ENCODE results near the gene APC2. TPM values are rescaled to one million over a fixed set of nuclear protein-coding genes. Genes with fewer than 3 reads are reported as not detected.

APC2 gene
- total and polyA plus RNA-seq, 4 donors: 0.03 to 0.42 (median 0.26) TPM; not detected in 1

DNA sequence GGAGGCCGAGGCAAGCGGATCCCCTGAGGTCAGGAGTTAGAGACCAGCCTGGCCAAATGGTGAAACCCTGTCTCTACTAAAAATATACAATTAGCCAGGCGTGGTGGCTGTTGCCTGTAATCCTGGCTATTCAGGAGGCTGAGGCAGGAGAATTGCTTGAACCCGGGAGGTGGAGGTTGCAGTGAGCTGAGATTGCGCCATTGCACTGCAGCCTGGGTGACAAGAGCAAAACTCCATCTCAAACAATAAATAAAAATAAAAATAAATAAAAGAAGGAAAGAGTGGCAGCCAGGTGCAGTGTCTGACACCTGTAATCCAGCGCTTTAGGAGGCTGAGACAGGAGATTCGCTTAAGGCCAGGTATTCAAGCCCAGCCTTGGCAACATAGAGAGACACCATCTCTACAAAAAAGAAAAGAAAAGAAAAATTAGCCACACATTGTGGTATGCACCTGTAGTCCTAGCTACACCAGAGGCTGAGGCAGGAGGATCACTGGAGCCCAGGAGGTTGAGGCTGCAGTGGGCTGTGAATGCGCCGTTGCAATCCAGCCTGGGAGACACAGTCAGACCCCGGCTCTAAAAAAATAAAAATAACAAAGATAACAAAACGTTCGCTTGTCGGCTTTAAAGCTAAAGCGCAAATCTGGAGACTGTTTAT is 52.6 kb downstream of the APC2 start:
- DNase-seq: no peak
- no peaks in the 10 kb centered on the region for H3K27me3 ChIP-seq (ENCODE audit: control insufficient read depth in 1 of 2, insufficient read depth in 2 of 2, low read length in 1 of 2)
- no peaks in the 10 kb centered on the region for H3K9me3 ChIP-seq (ENCODE audit: control insufficient read depth, low read length)
- H3K27ac ChIP-seq (ENCODE audit: low read depth in 1 of 2, low read length in 2 of 2): no peak overlapping the region
- no peaks in the 10 kb centered on the region for H3K36me3 ChIP-seq (ENCODE audit: control insufficient read depth in 1 of 2, insufficient read depth in 2 of 2, low read length in 1 of 2)
- ATAC-seq (ENCODE audit: low FRiP score): no peak
- intact Hi-C loops (cut with DNase I): loop anchor here in 1 of 2 donors (10.0 kb wide), 1 partner anchor 228 kb away; the partner anchor contains the start of gene FAM174C
- 47 to 48% methylated on average over 14 of the region's 14 CpGs for WGBS, 2 donors
- no peak overlapping the region for H3K4me3 ChIP-seq (ENCODE audit: low read length in 2 of 2)
- no peaks in the 10 kb centered on the region for H3K4me1 ChIP-seq (ENCODE audit: control insufficient read depth in 1 of 2, insufficient read depth in 2 of 2, low read length in 2 of 2)

DNA sequence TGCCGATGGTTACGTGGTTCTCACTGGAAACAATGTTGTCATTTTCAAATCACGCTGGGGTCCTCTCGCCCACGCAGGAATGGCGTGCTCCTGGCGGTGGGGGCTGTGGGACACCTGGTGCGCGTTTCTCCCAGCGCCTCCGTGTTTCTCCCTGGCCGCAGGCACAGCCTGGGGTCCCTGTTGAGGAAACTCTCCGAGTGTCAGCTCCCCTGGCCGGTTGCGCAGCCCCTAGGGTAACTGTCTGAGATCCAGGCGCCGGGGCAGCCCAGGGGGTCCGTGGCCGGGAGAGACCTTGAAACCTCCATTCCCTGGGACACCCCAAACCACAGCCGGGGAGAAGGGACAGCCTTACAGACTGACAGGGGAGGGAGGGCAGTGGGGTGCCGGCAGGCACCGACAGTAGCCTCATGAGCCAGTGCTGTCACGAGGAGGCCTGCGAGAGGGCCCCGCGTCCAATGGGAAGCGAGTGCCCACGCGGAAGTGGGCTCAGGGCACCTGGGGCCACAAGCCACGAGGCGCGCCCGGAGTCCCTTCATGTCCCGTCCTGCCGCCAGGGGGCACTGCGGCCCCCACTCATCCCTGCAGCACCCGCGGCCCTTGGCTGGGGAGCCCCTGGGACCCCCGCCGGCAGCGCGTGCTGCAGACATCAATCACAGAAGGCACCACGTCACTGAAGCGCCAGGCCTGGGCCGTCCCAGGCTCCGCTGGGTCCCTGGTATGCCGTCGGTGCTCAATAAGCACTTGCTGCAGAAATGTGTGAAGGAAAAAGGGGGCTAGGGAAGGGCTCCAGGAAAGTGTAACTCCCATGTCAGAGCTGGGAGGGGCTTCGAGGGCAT is 53.4 kb downstream of the APC2 start:
- 3% methylated on average over 46 to 49 of the region's 49 CpGs for WGBS, 2 donors
- Histone ChIP-seq H3K4me1 (ENCODE audit: control insufficient read depth in 1 of 2, insufficient read depth in 2 of 2, low read length in 2 of 2) (no peaks in the 10 kb centered on the region), H3K9me3 (ENCODE audit: control insufficient read depth, low read length) (no peaks in the 10 kb centered on the region), H3K27ac (ENCODE audit: low read depth in 1 of 2, low read length in 2 of 2) (no peak overlapping the region), H3K36me3 (ENCODE audit: control insufficient read depth in 1 of 2, insufficient read depth in 2 of 2, low read length in 1 of 2) (no peaks in the 10 kb centered on the region), H3K27me3 (ENCODE audit: control insufficient read depth in 1 of 2, insufficient read depth in 2 of 2, low read length in 1 of 2) (no peaks in the 10 kb centered on the region), H3K4me3 (ENCODE audit: low read length in 2 of 2) (no peak overlapping the region)
- intact Hi-C loops (cut with DNase I): loop anchor here in 1 of 2 donors (10.0 kb wide), 1 partner anchor 229 kb away; the partner anchor contains the start of gene FAM174C
- peak in 1 of 2 donors; percentile 87 for DNase-seq
- ATAC-seq (ENCODE audit: low FRiP score): peak; percentile 31

DNA sequence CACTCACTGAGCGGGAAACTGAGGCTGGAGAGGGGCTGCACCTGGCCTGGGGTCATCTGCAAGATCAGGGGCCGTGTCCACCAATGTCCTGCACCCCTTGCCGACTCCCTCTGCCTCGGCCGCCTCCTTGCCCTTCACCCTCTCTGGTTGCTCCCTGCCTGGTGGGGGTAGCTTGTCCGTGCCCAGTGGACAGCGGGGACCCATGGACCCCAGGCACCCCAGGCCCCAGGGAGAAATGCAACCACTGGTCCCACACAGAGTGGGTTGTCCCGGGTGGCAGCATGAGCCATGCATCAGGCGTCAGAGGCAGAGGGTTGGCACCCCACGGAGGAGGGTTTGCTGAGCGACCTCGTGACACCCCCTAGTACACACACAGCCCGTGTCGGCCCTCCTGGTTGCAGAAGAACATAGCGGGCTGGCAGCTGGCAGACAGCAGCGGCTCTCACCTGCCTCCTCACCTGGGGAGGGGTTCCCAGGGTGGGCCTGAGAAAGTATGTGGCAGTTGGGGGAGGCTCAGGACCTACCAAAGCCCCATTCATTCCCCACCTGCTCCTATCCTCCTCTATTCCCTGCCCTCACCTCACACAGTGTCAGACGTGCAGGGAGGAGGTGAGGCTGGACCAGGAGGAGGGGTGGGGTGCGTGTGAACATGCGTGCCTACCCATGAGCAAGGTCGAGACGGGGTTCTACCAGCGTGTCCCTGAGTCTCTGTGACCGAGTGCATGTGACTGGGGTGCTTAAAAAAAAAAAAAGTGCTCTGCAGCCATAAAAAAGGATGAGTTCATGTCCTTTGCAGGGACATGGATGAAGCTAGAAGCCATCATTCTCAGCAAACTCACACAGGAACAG is 54.2 kb downstream of the APC2 start:
- Histone ChIP-seq H3K27me3 (ENCODE audit: control insufficient read depth in 1 of 2, insufficient read depth in 2 of 2, low read length in 1 of 2) (no peaks in the 10 kb centered on the region), H3K9me3 (ENCODE audit: control insufficient read depth, low read length) (no peaks in the 10 kb centered on the region), H3K4me3 (ENCODE audit: low read length in 2 of 2) (no peak overlapping the region), H3K36me3 (ENCODE audit: control insufficient read depth in 1 of 2, insufficient read depth in 2 of 2, low read length in 1 of 2) (no peaks in the 10 kb centered on the region), H3K4me1 (ENCODE audit: control insufficient read depth in 1 of 2, insufficient read depth in 2 of 2, low read length in 2 of 2) (no peaks in the 10 kb centered on the region), H3K27ac (ENCODE audit: low read depth in 1 of 2, low read length in 2 of 2) (no peak overlapping the region)
- WGBS, 2 donors: 44 to 49% methylated on average over 22 to 23 of the region's 23 CpGs
- ATAC-seq (ENCODE audit: low FRiP score) (no peak), DNase-seq (peak in 1 of 2 donors; percentile 76)
- intact Hi-C loops (cut with DNase I): loop anchor here in 1 of 2 donors (10.0 kb wide), 1 partner anchor 229 kb away; the partner anchor contains the start of gene FAM174C

DNA sequence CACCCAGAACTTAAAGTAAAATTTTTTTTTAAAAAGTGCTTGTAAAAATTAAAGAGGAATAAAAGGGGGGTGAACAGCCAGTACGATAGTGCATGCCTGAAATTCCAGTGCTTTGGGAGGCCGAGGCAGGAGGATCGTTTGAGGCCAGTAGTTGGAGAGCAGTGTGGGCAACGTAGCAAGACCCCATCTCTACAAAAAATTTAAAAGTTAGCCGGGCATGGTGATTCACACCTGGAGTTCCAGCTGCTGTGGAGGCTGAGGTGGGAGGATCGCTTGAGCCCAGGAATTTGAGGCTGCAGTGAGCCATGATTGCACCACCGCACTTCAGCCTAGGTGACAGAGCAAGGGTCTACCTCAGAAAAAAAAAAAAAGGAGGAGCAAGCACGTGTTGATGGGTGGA is 55.1 kb downstream of the APC2 start:
- Histone ChIP-seq H3K27ac (ENCODE audit: low read depth in 1 of 2, low read length in 2 of 2) (no peak overlapping the region), H3K9me3 (ENCODE audit: control insufficient read depth, low read length) (no peaks in the 10 kb centered on the region), H3K4me3 (ENCODE audit: low read length in 2 of 2) (no peak overlapping the region), H3K4me1 (ENCODE audit: control insufficient read depth in 1 of 2, insufficient read depth in 2 of 2, low read length in 2 of 2) (no peaks in the 10 kb centered on the region), H3K27me3 (ENCODE audit: control insufficient read depth in 1 of 2, insufficient read depth in 2 of 2, low read length in 1 of 2) (no peaks in the 10 kb centered on the region), H3K36me3 (ENCODE audit: control insufficient read depth in 1 of 2, insufficient read depth in 2 of 2, low read length in 1 of 2) (no peaks in the 10 kb centered on the region)
- WGBS, 2 donors: 71 to 75% methylated on average over 8 of the region's 8 CpGs
- intact Hi-C loops (cut with DNase I): loop anchor here in 1 of 2 donors (10.0 kb wide), 1 partner anchor 230 kb away; the partner anchor contains the start of gene FAM174C
- ATAC-seq (ENCODE audit: low FRiP score): no peak
- DNase-seq: no peak

DNA sequence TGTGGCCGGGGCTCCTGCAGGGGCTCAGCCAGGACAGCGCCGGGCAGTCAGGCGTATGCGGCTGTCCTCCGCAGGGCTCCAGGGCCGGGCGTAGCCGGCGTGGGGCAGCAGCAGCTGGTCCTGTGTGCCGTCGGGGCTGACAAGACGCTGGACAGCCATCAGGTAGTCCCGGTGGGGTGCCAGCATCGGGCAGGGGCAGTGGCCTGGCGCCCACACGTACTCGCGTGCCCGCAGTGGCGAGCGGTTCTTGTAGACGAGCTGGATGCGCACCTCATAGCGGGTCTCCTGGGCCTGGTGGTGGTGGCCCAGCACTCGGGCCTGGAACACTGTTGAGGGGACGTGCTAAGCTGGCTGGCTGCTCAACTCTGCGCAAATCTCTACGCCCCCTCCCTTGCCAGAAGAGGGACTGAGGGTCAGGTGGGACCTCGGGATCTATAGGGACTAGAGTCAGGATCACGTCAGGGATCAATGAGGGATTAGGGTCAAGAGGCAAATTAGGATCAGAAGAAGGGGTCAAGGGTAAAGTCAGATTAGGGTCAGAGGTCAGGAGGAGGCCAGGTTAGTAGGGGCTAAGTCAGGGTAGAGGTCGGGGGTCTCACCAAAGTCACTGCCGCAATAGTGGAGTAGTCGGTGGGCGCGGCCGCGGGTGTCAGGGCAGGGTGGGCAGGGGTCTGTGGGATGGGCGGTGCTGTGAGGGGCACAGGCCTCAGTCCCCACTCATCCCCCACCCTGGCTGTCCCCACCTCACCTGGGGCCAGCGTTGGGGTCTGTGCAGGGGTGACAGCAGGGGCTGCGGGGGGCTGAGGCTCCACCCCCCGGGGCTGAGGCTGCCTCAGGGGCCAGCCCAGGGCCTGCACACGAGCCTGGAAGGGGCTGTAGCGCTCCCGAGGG is 56.3 kb downstream of the APC2 start:
- Histone ChIP-seq H3K4me3 (ENCODE audit: low read length in 2 of 2) (no peak overlapping the region), H3K27ac (ENCODE audit: low read depth in 1 of 2, low read length in 2 of 2) (no peak overlapping the region), H3K9me3 (ENCODE audit: control insufficient read depth, low read length) (no peaks in the 10 kb centered on the region), H3K4me1 (ENCODE audit: control insufficient read depth in 1 of 2, insufficient read depth in 2 of 2, low read length in 2 of 2) (no peaks in the 10 kb centered on the region), H3K36me3 (ENCODE audit: control insufficient read depth in 1 of 2, insufficient read depth in 2 of 2, low read length in 1 of 2) (no peaks in the 10 kb centered on the region), H3K27me3 (ENCODE audit: control insufficient read depth in 1 of 2, insufficient read depth in 2 of 2, low read length in 1 of 2) (no peaks in the 10 kb centered on the region)
- no peak for ATAC-seq (ENCODE audit: low FRiP score)
- intact Hi-C loops (cut with DNase I): loop anchor here in 1 of 2 donors (10.0 kb wide), 1 partner anchor 231 kb away; the partner anchor contains the start of gene FAM174C
- DNase-seq: no peak
- 88 to 89% methylated on average over 44 to 45 of the region's 45 CpGs for WGBS, 2 donors

DNA sequence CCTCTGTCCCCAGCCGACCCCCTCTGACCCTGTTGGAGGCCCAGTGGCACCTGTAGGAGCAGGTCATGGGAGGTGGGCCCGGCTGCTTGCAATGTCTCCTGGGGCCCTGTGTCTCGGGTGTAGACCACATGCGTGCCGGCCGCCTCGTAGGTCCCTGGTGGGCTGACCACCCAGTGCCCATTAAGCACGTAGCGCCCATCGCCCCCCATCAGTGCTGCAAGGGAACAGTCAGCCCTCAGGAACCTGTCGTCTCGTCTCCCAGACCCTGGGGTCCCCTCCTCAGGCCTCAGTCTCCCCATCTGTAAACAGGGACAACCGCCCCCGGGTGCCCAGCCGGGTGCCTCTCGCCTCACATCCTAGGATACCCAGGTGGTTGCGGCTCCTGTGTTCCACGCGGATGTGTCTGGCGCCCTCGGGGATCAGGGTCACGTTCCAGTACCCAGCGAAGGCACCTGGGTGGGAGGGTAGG is 57.3 kb downstream of the APC2 start:
- no peaks in the 10 kb centered on the region for H3K4me1 ChIP-seq (ENCODE audit: control insufficient read depth in 1 of 2, insufficient read depth in 2 of 2, low read length in 2 of 2)
- H3K36me3 ChIP-seq (ENCODE audit: control insufficient read depth in 1 of 2, insufficient read depth in 2 of 2, low read length in 1 of 2): no peaks in the 10 kb centered on the region
- no peak overlapping the region for H3K27ac ChIP-seq (ENCODE audit: low read depth in 1 of 2, low read length in 2 of 2)
- H3K27me3 ChIP-seq (ENCODE audit: control insufficient read depth in 1 of 2, insufficient read depth in 2 of 2, low read length in 1 of 2): no peaks in the 10 kb centered on the region
- H3K4me3 ChIP-seq (ENCODE audit: low read length in 2 of 2): no peak overlapping the region
- intact Hi-C loops (cut with DNase I): loop anchor here in 1 of 2 donors (10.0 kb wide), 1 partner anchor 232 kb away; the partner anchor contains the start of gene FAM174C
- ATAC-seq (ENCODE audit: low FRiP score) (no peak), DNase-seq (no peak)
- H3K9me3 ChIP-seq (ENCODE audit: control insufficient read depth, low read length): no peaks in the 10 kb centered on the region
- WGBS, 2 donors: 66 to 68% methylated on average over 23 of the region's 23 CpGs

DNA sequence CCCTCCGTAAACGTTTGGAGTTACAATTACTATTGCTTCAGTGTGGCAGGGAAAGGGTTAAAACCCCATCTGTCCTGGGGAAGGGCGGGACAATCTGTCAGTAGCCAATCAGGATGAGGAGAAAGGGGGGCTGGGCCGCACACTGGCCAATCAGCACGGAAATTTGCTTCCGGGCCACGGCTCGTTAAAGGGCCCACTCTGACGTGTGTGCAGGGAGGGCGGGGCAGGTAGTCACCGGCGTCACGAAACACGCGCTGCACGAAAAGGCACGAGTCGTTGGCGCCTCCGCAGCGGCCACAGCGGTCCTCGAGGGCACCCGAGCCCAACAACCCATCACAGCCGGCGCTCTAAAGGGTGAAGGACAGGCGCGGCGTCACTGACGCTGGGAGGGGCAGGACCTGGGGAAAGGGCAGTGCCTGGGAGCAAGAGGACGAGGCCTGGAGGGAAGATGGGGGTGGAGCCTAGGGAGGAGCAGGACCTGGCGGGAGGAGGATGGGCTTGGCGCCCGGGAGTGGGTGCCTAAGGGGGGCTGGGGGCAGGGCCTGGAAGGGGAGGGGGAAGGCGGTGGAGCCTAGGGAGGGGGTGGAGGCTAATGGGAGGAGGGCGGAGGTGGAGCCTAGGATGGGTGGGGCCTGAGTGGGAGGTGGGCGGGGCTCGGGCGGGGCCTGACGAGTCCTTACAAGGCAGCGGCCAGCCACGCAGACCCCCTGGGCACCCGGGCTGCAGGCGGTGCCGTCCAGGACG is 58.0 kb downstream of the APC2 start:
- intact Hi-C loops (cut with DNase I): loop anchor here in 1 of 2 donors (10.0 kb wide), 1 partner anchor 233 kb away; the partner anchor contains the start of gene FAM174C
- WGBS, 2 donors: 1 to 3% methylated on average over 42 to 46 of the region's 46 CpGs
- peak; percentile 93 for ATAC-seq (ENCODE audit: low FRiP score)

More for the DNA sequence above, 58.0 kb downstream of the APC2 start:
- Histone ChIP-seq H3K27ac (ENCODE audit: low read depth in 1 of 2, low read length in 2 of 2) (peak overlapping the region in 1 of 2 donors; percentile 35), H3K4me1 (ENCODE audit: control insufficient read depth in 1 of 2, insufficient read depth in 2 of 2, low read length in 2 of 2) (no peaks in the 10 kb centered on the region), H3K4me3 (ENCODE audit: low read length in 2 of 2) (no peak overlapping the region), H3K9me3 (ENCODE audit: control insufficient read depth, low read length) (no peaks in the 10 kb centered on the region), H3K27me3 (ENCODE audit: control insufficient read depth in 1 of 2, insufficient read depth in 2 of 2, low read length in 1 of 2) (no peaks in the 10 kb centered on the region), H3K36me3 (ENCODE audit: control insufficient read depth in 1 of 2, insufficient read depth in 2 of 2, low read length in 1 of 2) (no peaks in the 10 kb centered on the region)
- DNase-seq: peak; percentile 93 to 95

Data from aorta (tissue), 5 donors.